SH-SY5Y (cell line): ENCODE results near the gene SMC3.
A peak's percentile ranks its signal among the peaks of the same experiment; 100 is the strongest.

Experiments
- GATA2 ChIP-seq: IDR thresholded peaks from 2 replicates; pipeline ENCODE4 v1.6.1; 2011; ENCODE audit warnings: mild to moderate bottlenecking, low read depth, low read length
- GATA3 ChIP-seq: IDR thresholded peaks from 2 replicates; pipeline ENCODE4 v1.6.1; 2011; ENCODE audit warnings: low read depth, mild to moderate bottlenecking, low read length, moderate library complexity

DNA sequence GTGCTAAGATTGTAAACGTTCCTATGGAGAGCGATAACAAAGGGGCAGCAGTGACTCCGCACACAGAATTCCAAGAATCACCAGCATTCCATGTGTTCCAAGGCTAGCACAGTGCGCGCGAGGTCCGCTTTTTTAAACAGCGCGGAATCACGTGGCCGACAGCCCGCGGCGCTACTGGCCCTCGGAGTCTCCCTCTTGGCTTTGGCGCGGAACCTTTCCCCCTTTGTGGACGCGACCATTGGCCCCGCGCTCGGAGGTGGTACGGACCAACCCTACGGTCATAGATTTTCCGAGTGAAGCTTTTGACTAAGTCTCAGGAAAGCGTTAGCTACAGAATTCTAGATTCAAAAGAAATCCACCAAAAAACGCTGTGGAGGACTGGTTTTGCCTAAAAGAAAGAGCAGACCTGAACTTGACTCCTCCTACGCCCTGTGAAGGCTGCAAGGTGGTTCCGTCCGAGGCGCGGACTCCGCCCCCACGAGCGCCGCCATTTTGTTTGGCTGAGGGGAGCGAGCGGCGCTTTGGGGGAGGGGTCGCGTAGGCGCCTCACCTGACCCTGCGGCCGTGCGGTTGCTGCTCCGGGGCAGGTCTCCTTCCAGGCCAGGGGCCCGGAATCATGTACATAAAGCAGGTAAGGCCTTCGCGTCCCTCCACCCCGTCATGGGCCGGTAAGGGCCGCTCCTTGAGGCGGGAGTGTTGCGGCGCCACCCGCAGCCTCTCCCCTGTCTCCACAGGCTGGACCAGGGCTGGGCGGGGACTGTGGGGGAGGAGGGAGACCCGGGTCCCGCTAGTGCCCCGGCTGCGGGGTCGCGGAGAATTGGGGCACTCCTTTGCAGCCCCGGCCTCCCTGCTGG is at the start of gene SMC3:
- TF ChIP-seq GATA2 (peak; percentile 49), GATA3 (no peak)
